OCI-M2 (cell line): ENCODE measurements around the gene PRIM1.
"Not testable (repeated sequence)": the region's sequence is repeated elsewhere in the genome, so short reads cannot be mapped to it uniquely, and the experiment has no call there.

ENCODE experiments used
- DNase-seq: peaks from one replicate; lab custom pipeline; 2025; ENCODE audit not compliant: unreplicated experiment; lab: John Stamatoyannopoulos, UW

The PRIM1 gene

DNA sequence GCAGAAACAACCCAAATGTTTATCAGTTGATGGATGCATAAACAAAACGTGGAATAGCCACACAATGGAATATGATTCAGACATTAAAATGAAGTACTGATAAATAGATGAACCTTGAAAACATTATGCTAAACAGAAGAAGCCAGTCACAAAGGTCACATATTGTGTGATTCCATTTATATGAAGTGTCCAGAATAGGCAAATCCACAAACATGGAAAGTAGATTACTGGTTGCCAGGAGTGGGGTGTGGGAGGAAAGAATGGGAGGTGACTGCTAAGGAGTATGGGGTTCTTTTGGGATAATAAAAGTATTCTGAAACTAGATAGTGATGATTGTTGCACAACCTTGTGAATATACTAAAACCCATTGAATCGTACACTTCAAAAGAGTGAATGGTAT, 9.7 kb upstream of the PRIM1 start:
- no peak for DNase-seq

DNA sequence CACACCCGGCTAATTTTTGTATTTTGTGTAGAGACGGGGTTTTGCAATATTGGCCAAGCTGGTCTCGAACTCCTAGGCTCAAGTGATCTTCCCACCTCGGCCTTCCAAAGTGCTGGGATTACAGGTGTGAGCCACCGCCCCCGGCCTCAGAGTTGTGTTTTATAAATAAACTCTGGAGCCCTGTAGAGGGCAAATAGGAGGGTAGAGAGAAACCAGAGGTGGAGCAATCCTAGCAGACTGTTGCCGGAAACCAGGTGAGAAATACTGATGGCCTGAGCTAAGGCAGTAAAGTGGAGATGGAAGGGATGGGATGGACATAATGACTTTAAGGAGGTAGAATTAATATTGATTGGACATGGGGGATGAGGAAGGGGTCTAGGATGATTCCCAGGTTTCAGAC, 8.3 kb upstream of the PRIM1 start:
- no peak for DNase-seq

DNA sequence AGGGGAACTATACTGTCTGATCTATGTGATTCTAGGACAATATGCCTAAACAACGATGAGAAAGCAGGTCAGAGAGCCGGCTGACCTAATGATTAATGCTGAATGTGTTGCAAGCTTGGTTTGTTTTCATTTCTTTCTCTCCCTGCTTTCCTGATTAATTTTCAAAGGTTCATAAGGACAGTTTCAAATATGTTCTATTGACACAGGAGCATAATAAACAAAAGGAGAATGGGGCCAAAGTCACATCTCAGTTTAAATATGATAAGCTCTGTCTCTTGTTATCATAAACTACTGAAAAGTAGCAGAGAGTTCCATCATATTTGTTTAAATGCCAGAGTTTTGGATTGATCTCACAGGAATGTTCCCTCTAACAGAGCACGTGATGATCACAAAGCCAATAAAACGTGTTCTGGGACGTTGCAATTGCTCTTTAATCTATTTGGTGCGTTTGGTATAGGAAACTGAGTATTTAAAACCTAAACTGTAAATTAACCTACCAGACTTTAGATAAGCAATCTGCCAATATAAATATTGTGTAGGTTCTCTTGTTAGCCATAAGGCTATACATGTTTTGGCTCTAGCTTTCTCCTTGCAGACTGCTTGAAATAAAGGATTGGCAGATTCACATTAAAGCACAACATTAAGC, 7.3 kb upstream of the PRIM1 start:
- no peak for DNase-seq

DNA sequence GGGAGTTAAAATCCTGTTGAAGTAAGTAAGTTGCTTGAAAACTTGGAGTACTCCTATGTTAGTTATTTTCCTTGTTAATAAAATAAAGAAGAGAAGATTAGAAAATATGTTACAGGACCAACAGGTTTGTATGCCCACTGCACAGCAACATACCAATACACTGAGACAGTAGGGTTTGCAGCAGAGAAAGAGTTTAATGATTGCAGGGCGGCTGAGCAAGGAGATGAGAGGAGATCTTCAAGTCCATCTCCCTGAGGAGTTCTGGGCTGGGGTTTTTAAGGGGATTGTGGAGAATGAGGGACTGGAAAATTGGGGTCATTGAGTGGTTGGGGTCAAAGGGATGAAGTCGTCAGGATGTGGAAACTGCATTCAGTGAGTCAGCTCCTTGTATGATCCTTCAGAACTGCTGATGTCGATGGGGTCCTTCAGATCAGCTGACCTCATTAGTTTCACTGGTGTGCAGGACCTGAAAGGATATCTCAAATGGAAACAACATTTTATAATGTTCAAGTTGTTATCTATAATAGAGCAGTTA, 6.7 kb upstream of the PRIM1 start:
- no peak for DNase-seq

DNA sequence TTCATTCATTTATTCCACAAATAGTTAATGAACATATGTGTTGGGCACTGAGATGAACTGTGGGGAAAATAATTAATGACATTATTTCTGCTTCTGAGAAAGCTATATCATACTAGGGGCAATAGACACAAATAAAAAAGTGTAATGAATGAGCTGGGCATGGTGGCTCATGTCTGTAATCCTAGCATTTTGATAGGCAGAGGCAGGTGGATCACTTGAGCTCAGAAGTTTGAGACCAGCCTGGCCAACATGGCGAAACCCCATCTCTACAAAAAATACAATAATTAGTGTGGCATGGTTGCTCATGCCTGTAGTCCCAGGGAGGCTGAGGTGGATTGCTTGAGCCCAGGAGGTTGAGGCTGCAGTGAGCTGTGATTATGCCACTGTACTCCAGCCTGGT, 5.8 kb upstream of the PRIM1 start:
- not testable (repeated sequence) for DNase-seq

DNA sequence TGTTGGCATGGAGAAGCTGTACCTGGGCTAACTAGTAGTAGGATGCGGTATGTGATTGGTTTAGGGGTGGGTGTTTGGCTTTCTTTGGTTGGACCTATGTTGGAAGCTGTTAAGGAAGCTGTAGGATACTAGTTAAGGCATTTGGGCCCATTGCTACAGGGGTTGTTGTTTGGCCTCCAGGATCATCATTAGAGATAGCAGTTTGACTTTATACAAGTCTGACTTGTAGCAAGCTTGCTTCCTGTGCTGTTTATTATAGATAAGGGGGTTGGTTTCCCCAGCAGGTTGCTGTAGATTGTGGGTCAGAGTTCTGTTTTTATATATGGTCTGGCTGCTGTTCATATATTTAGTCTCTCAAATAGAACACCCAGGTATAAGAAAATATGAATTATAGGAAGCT, 1.4 kb upstream of the PRIM1 start:
- DNase-seq = no peak

DNA sequence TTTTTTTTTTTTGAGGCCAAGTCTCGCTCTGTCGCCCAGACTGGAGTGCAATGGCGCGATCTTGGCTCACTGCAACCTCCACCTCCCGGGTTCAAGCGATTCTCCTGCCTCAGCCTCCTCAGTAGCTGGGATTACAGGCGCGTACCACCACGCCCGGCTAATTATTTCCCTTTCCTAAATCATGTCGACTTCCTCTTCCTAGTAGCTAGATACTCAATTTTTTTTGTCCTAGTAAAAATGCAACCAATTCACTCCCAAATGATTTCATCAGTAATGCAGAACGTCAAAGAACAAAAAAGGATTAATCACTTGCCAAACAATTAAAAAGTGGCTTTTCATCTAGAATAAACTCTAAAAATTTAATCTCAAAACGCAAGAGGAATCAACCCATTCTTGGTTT, 1.5 kb downstream of the PRIM1 start:
- not testable (repeated sequence) for DNase-seq

DNA sequence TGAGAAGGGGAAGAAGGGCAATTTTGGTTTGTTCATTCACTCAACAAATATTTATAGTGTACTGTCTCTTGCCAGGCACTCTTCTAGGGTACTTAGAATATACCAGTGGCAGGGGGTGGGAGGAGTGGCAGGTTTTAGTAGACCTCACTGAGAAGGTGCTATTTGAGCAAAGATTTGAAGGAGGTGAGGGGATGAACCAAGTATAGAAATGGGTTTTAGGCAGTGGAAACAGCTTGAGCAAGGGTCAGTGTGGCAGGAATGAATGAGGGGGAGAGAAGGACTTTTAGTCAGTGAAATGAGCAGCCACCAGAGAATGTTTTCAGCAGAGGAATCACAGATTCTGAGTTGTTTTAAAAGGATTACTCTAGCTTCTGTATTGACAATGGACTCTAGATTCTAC, 2.3 kb downstream of the PRIM1 start:
- DNase-seq = no peak

DNA sequence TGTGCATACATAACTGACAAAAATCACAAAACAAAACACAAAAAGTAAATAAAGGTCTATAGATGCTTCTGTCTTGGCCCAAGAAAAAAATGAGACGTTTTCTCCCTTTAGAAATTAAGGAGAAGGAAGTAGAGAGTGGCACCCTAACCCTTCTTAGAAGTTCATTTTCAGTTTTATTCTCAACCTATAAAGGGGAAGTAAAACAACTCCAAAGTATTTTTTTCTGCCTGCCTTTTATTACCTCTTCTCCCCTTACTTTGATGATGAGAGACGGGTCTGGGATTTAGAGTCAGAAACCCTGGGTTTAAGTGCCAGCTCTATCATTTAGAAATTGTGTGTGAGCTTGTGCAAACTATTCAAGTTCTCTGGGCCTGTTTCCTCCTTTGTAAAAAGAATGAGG, 2.8 kb downstream of the PRIM1 start:
- no peak for DNase-seq

DNA sequence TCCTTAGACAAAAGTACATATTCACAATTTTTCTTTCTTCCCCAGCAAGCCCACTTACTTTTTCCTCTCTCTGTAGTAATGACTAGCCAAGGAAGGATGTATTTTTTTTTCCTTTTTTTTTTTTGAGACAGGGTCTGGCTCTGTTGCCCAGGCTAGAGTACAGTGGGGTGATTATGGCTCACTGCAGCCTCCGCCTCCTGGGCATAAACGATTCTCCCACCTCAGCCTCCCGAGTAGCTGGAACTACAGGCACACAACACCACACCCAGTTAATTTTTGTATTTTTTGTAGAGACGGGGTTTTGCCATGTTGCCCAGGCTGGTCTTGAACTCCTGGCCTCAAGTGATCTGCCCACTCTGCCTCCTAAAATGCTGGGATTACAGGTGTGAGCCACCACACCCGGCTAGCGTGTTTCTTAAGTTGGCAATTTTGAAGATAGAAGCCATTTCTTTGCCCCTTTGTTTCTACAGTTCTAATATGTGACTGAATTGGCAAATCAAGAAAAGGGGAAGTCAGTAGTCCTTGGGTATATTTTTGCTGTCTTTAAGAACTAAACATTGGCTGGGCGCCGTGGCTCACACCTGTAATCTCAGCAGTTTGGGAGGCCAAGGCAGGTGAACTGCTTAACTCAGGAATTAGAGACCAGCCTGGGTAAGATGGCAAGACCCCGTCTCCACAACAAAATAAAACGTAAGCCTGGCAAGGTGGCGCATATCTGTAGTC, 23.8 kb downstream of the PRIM1 start:
- no peak for DNase-seq

DNA sequence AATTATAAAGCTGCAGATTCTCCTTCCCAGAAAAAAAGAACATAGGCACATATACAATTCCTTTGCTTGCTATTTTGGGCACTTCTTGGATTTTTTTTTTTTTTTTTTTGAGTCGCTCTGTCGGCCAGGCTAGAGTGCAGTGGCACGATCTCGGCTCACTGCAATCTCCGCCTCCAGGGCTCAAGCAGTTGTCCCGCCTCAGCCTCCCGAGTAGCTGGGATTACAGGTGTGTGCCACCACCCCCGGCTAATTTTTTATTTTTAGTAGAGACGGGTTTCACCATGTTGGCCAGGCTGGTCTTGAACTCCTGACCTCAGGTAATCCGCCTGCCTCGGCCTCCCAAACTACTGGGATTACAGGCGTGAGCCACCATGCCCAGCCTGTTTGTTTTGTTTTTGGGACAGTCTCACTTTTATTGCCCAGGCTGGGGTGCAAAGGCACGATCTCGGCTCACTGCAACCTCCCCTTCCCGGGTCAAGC, 25.9 kb downstream of the PRIM1 start:
- not testable (repeated sequence) for DNase-seq

DNA sequence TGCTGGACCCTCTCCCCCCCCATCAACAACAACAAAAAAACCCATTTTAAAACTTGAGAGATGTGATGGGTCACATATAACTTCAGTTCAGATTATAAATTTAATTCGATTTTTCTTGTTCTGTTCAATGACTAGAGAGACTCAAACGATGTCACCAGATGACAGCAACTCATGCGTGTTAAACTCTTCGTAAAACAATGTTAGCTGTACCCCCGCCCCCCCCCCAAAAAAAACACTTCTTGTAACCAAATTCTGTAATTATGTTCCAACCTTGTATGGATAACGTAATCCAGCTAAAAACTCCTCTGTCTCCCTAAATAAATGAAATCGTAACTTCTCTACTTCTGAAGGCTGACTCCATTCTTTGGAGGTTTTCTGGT, 26.4 kb downstream of the PRIM1 start:
- DNase-seq = no peak

DNA sequence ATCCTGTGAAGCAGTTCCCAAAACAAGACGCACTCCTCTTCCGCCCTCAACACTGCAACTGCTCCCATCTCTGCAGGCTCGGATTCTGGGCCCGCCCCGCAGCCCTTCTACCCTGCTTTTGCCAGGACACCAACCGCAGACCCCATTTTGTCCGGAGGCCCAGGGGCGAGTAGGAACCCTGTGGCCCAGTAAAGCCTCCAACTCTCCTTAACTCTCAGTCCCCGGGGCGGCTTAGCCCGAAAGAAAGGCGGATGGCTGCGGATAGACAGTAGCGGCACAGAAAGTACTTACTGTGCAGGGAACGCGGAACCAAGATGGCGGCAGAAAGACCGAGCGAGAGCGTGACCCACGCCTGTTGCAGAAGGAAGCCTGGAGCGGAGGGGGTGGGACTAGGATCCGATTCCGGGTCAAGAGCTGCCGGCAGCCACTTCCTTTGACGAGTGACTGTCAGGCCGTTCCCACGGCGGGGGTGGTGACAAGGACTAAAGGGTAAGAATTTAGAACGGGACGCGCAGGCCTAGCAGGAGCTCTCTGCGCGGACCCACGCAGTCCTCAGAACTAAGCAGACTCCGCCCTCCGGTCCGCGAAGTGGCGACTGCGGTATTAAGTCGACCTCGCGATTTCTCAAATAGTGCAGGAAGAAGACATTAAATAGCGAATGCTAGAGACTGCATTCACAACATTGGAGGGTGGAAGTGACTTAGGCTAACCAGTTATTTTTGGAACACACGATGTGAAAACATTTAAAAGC, 27.0 kb downstream of the PRIM1 start, which contains the start of gene NACA:
NACA (minus strand) TSS at position 328 of the 751 bp plus-strand sequence. CDS start 778 bp downstream, outside the sequence.
- DNase-seq = peak; percentile 64

DNA sequence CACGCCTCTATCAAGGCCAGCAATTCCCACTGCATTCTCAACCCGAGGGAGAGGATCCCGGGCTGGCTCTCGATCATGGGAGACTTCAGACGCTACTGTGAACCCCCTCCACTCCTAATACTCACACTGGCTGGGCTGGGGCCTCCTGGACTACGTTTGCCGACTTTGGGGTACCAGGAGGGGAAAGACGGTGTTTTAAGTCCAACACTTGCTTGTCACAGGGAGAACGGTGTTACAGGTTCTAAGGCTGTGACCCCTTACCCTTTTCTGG, 27.5 kb downstream of the PRIM1 start:
- no peak for DNase-seq

DNA sequence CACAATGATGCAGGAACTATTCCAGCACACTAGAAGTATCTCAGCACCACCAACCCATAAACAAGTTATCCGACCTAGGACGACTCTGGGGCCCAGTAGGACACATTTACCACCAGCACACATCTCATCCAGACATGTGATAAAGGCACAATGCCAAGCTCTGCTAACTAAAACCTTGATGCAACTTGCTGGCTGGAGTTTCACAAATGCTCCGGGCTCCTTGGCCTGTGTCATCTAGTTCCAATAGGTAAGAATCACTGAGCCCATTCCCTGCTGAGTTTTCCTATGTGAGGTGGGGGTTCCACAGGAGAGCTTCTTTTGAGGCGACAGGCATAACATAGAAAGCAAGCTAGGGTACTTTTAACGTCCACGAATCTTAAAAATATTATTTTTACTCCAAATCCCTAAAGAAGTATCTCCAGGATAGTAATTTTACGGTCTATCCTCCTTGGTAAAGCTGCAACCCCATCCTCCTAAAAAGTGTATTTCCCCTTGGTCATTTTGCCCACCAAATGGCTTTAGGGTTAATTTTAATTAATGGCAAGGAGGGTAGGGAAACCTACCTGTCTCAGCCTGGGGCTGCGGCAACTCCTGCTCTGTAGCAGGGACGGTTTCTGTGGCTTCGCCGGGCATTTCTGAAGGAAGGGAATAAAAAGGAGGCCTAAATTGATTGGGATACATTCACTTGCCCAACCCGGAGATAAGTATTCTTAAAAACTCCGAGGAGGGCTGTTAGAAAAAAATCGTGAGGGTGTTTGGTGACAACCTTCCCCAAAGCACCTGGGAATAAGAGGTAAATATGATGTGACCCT, 28.0 kb downstream of the PRIM1 start:
- DNase-seq = no peak

DNA sequence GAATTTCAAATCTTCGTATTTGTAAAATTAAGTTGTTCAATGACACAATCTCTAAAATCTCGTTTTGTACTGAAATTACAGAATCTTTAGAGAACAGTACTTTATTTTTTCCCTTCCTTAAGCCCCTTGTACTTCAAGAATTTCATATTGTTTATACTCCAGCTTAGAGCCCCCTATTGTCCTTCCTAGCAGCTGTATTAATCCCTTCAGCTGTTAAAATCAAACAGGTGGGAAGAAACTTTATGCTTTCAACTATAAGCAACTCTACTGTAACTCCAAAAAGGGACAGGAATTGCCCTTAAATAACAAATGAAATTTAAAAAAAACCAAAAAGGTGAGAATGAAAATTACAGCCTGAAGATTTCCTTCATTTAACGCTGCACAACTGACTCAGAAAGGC, 28.8 kb downstream of the PRIM1 start:
- DNase-seq = no peak

DNA sequence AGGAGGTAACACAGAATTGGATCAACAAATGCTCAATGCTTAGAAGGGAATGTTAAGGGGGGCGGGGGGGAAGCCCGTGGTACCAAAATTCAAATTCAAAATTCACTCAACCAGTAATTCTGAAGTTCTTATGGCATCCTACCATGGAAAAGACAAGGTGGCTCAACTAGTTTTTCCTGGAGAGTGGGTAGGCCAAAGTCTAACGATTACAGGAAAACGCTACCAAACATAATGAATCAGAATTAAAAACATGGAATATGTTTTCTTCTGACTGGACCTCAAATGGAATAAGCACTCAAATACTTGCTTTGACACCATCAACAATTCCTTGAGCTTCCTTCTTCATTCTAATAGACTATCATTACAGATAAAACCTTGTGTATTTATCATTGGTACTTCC, 29.3 kb downstream of the PRIM1 start:
- no peak for DNase-seq

DNA sequence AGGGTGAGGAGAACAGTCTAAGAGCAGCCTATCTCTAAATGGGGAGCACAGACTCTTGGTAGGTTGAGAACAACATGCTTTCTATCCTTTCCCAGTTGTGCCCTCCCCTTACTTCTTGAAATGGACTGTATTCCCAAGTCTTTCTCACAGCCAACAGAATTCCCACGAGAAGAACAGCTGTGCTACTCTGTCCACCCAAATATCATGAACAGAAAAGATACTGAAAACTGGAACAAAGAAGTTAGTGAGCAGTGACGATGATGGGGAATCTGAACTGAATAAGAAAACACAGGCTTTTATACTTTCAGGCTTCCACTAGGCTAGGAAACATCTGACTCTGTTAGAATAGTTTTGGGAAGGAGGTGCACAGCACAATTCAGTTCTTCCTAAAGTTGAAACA, 30.4 kb downstream of the PRIM1 start:
- no peak for DNase-seq

DNA sequence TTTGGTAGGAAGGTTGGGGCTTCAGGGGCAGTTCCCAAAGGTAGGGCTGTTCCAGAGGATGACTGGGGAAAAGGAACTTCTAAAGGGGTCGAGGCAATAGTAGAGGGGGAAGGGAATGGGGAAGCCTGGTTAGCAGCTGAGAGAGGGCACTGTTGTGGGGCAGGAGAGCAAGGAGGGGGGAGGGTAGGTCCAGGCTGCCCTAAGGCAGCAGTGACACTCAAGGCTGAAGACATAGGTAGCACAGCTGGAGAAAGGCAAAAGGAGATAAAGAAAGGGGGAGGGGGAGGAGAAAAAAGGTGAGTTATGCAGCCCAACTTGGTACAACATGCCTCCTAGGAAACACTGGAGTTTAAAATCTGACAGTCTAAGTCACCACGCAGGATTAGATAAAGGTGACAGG, 30.9 kb downstream of the PRIM1 start:
- no peak for DNase-seq

DNA sequence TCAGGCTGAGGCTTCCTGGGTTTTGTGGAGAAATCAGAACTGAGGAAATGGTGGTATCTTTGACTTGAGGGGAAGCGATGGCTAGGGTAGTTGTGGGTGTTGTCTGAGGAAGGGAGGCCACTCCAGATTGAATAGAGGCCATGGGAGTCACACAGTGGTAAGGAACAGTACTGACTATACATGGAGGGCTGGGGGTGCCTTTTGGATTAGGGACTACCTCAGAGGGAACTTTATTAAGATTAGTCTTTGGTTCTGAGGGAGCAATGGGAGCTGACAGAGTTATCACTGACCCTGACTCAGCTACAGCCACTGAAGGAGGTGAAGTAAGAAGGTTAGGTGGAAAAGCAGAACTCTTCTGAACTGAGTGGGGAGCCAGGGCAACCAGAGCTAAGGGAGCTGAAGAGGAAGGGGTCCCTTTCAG, 31.4 kb downstream of the PRIM1 start:
- no peak for DNase-seq

DNA sequence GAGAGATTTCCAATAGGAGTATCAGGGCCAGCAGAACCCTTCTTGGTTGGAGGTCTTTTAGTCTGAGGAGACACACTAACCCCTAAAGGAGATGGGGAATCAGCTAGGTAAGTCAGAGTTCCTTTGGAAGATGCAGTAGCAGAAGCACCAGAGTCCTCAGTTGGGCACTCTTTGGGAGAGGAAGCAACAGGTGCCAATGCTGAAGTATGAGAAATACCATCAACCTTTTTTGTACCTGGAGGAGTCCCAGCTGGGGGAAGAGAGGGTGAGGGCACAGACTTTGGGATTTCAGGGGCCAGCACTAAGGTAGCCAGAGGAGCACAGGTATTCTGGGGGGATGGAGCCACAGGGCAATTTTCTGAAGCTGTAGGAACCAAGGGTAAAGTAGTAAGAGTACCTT, 33.1 kb downstream of the PRIM1 start:
- DNase-seq = no peak
